Measurements from ENCODE around the gene ETFA.

- TF ChIP-seq CTCF (IDR thresholded peaks at IDR 0.05; ENCODE audit: low read length): no peak
- TF ChIP-seq EZH2 (optimal IDR thresholded peaks at IDR 0.05; ENCODE audit: low read depth, low read length): no peak
- no peak for TF ChIP-seq EZH2phosphoT487 (IDR thresholded peaks at IDR 0.05; ENCODE audit: low read length)
These were observed 28.3 kb upstream of the ETFA start for GRCh38 chr15:76339305-76340197.
